Gastrocnemius medialis (tissue), 4 donors: ENCODE data around the gene LAMB3.

Source experiments
- POLR2A ChIP-seq, 2 donors: fragments of 450-650 bp; IDR thresholded peaks; one replicate each; pipeline ENCODE4 v1.6.1; 2017; ENCODE audit warnings: antibody characterized with exemption in 2 of 2, mild to moderate bottlenecking in 2 of 2, moderate library complexity in 2 of 2
- TF ChIP-seq, protein P1 (sequence below), 5 experiments: fragments of 450-650 bp in 3 of 5; fragments of 200-600 bp in 2 of 5; sonication (generic) in 2 of 5; IDR thresholded peaks in 4 of 5; conservative IDR thresholded peaks in 1 of 5; 1 replicate in 4 of 5; 2 replicates in 1 of 5; pipeline ENCODE4 v1.5.1; 2016 to 2019; ENCODE audit warnings: antibody characterized with exemption in 5 of 5, mild to moderate bottlenecking in 3 of 5, moderate library complexity in 3 of 5

DNA sequence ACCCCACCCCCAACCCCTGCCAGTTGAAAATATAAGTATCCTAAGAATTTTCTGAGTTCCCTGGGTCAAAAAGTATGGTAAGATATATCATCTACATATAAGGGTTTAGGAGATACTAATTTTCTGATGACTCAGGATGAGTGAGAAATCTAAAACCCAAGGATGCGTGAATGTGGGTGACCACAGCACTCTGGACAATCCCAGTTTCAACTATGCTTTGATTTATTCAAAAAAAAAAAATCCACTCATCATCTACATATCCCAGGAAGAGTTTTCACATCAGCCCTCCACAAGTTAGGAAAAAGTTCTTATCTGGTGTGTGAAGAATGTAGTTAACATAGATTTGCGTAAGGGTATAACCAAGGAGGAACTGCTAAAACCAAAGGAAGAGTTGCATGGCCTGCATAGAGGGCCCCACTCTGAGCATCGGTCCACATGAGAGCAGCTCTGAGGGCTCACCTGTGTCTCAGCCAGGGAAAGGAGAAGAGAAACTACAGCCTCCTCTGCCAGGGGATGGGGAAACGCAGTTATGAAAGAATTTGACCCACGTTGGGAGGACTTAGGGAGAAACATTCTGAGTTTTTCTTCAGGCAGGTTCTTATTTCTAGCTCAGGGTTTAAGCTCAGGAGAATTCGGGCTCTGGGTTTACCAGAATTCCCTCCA, 18.8 kb downstream of the LAMB3 start:
- no peak for TF ChIP-seq POLR2A (IDR thresholded peaks at IDR 0.05)
- TF ChIP-seq, protein P1, sequence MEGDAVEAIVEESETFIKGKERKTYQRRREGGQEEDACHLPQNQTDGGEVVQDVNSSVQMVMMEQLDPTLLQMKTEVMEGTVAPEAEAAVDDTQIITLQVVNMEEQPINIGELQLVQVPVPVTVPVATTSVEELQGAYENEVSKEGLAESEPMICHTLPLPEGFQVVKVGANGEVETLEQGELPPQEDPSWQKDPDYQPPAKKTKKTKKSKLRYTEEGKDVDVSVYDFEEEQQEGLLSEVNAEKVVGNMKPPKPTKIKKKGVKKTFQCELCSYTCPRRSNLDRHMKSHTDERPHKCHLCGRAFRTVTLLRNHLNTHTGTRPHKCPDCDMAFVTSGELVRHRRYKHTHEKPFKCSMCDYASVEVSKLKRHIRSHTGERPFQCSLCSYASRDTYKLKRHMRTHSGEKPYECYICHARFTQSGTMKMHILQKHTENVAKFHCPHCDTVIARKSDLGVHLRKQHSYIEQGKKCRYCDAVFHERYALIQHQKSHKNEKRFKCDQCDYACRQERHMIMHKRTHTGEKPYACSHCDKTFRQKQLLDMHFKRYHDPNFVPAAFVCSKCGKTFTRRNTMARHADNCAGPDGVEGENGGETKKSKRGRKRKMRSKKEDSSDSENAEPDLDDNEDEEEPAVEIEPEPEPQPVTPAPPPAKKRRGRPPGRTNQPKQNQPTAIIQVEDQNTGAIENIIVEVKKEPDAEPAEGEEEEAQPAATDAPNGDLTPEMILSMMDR (IDR thresholded peaks at IDR 0.05 in 4 of 5, conservative IDR thresholded peaks at IDR 0.05 in 1 of 5): no peak
